B cell (primary cell): ENCODE data around the gene SPINK1.
"Not testable (repeated sequence)": the region's sequence is repeated elsewhere in the genome, so short reads cannot be mapped to it uniquely, and the experiment has no call there.

Experiments
- EZH2 ChIP-seq: IDR thresholded peaks from 2 replicates; pipeline ENCODE4 v1.6.1; 2012; ENCODE audit warnings: borderline replicate concordance, low read depth, mild to moderate bottlenecking, moderate library complexity, low read length; ENCODE audit not compliant: insufficient read depth, poor library complexity, severe bottlenecking
- TF ChIP-seq, protein P1 (sequence below): fragments of 200-600 bp; IDR thresholded peaks from one replicate; pipeline ENCODE4 v1.8.0; 2022; ENCODE audit warnings: antibody characterized with exemption, mild to moderate bottlenecking

DNA sequence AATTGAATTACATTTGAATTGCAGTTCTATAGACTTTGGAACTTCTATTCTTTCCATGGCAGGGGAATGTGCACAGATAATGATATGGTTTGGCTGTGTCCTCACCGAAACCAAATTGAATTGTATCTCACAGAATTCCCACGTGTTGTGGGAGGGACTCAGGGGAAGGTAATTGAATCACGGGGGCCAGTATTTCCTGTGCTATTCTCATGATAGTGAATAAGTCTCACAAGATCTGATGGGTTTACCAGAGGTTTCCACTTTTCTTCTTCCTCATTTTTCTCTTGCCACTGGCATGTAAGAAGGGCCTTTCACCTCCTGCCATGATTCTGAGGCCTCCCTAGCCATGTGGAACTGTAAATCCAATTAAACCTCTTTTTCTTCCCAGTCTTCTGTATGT is 28.3 kb downstream of the SPINK1 start:
- TF ChIP-seq, protein P1, sequence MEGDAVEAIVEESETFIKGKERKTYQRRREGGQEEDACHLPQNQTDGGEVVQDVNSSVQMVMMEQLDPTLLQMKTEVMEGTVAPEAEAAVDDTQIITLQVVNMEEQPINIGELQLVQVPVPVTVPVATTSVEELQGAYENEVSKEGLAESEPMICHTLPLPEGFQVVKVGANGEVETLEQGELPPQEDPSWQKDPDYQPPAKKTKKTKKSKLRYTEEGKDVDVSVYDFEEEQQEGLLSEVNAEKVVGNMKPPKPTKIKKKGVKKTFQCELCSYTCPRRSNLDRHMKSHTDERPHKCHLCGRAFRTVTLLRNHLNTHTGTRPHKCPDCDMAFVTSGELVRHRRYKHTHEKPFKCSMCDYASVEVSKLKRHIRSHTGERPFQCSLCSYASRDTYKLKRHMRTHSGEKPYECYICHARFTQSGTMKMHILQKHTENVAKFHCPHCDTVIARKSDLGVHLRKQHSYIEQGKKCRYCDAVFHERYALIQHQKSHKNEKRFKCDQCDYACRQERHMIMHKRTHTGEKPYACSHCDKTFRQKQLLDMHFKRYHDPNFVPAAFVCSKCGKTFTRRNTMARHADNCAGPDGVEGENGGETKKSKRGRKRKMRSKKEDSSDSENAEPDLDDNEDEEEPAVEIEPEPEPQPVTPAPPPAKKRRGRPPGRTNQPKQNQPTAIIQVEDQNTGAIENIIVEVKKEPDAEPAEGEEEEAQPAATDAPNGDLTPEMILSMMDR: not testable (repeated sequence)
- not testable (repeated sequence) for TF ChIP-seq EZH2
